Fibroblast of lung (primary cell): ENCODE measurements around the gene HLA-DMA. TPM values are rescaled to one million over a fixed set of nuclear protein-coding genes. Genes with fewer than 3 reads are reported as not detected.

Source experiments
- DNase-seq, 2 donors: peaks; one replicate each; pipeline versions ENCODE4 v3.0.0 to v3.0.0-alpha.2; 2010; ENCODE audit warnings: low read depth in 2 of 2
- H2AFZ ChIP-seq: 2 replicates; pipeline ENCODE4 v1.5.1; 2012; ENCODE audit warnings: low read length, control low read depth, inconsistent platforms
- H3K27ac ChIP-seq: 2 replicates; pipeline ENCODE4 v1.5.1; 2011; ENCODE audit warnings: low read length, control low read depth; ENCODE audit not compliant: insufficient read depth
- H3K27me3 ChIP-seq: 2 replicates; pipeline ENCODE4 v1.5.1; 2011; ENCODE audit warnings: mild to moderate bottlenecking, low read length; ENCODE audit not compliant: control insufficient read depth, insufficient read depth
- H3K36me3 ChIP-seq: 2 replicates; pipeline ENCODE4 v1.5.1; 2011; ENCODE audit warnings: low read length; ENCODE audit not compliant: control insufficient read depth, insufficient read depth
- H3K4me1 ChIP-seq: 2 replicates; pipeline ENCODE4 v1.5.1; 2011; ENCODE audit warnings: low read length; ENCODE audit not compliant: control insufficient read depth, insufficient read depth; ENCODE audit errors: extremely low read depth
- H3K4me2 ChIP-seq: 2 replicates; pipeline ENCODE4 v1.5.1; 2011; ENCODE audit warnings: low read length, control low read depth; ENCODE audit not compliant: insufficient read depth; ENCODE audit errors: extremely low read depth
- H3K4me3 ChIP-seq, 4 experiments: fragments of 200-600 bp in 1 of 4; sonication (generic) in 1 of 4; replicated peaks in 1 of 4; 2 replicates each; pipeline ENCODE4 v1.5.1; 2011 to 2016; ENCODE audit warnings: low read length in 4 of 4, low read depth in 3 of 4, mild to moderate bottlenecking in 3 of 4, control low read depth in 2 of 4, inconsistent platforms in 1 of 4, mixed read lengths in 1 of 4; ENCODE audit not compliant: insufficient read depth in 1 of 4; ENCODE audit errors: control extremely low read depth in 1 of 4
- H3K79me2 ChIP-seq: 2 replicates; pipeline ENCODE4 v1.5.1; 2012; ENCODE audit warnings: mild to moderate bottlenecking, low read length, inconsistent platforms; ENCODE audit not compliant: control insufficient read depth, insufficient read depth
- H3K9ac ChIP-seq: 2 replicates; pipeline ENCODE4 v1.5.1; 2011; ENCODE audit warnings: mild to moderate bottlenecking, low read length, control low read depth; ENCODE audit not compliant: insufficient read depth
- H3K9me3 ChIP-seq: 2 replicates; pipeline ENCODE4 v1.5.1; 2012; ENCODE audit warnings: low read depth, low read length; ENCODE audit not compliant: control insufficient read depth, insufficient read depth
- H4K20me1 ChIP-seq: 2 replicates; pipeline ENCODE4 v1.5.1; 2011; ENCODE audit warnings: low read length; ENCODE audit not compliant: control insufficient read depth, insufficient read depth; ENCODE audit errors: extremely low read depth
- EZH2 ChIP-seq: IDR thresholded peaks from 2 replicates; pipeline ENCODE4 v1.5.1; 2012; ENCODE audit warnings: low read length, control low read depth, mild to moderate bottlenecking; ENCODE audit errors: missing control alignments
- polyA plus RNA-seq, 2 donors: library from polyadenylated mRNA; depleted of rRNA in 1 of 2; stranded (reverse) in 1 of 2; unstranded in 1 of 2; fragments of >200 nt; gene quantifications; 2 replicates each; pipeline ENCODE4 v1.2.1, GENCODE V29; 2011 to 2012; ENCODE audit warnings: missing spikeins in 1 of 2
- total RNA-seq: library from RNA; depleted of rRNA; stranded (reverse); fragments of >200 nt; gene quantifications from 2 replicates; pipeline ENCODE4 v1.2.1, GENCODE V29; 2014
- TF ChIP-seq, protein P1 (sequence below), 2 donors: IDR thresholded peaks in 1 of 2; conservative IDR thresholded peaks in 1 of 2; 1 replicate in 1 of 2; 2 replicates in 1 of 2; pipeline ENCODE4 v1.5.1; 2011 to 2012; ENCODE audit warnings: low read length in 2 of 2, control low read depth in 1 of 2, inconsistent platforms in 1 of 2, low read depth in 1 of 2, mild to moderate bottlenecking in 1 of 2

The HLA-DMA gene
- total and polyA plus RNA-seq, 2 donors (not counting 1 experiment from before 2014, with no cell fraction given): 7.1 to 12.1 TPM

DNA sequence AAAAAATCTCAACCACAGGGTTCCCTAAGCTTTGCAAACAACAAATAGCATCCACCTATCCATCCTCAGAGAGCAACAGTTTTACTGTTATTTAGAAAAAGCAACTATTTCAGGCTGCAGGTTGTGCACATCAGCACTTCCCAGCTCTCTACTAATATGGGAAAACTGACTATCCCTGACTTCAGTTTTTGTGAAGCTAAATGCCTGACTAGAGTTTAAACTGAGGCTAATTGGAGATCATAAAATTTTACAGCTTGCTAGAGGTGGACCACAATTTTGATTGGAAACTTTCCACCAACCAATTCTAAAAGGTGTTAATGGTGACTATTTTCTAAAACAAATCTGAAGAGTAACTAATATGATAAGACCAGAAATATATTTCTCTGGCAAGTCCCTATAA lies 48.9 kb downstream of the HLA-DMA start:
- Histone ChIP-seq H3K27me3 (no peaks in the 10 kb centered on the region), H3K9me3 (no peaks in the 10 kb centered on the region), H3K4me2 (no peak overlapping the region), H4K20me1 (no peaks in the 10 kb centered on the region), H3K4me3 (no peak overlapping the region), H3K27ac (no peak overlapping the region), H3K4me1 (no peaks in the 10 kb centered on the region), H3K36me3 (no peaks in the 10 kb centered on the region), H3K9ac (no peak overlapping the region), H2AFZ (no peak overlapping the region), H3K79me2 (no peaks in the 10 kb centered on the region)
- no peak for DNase-seq
- TF ChIP-seq, protein P1, sequence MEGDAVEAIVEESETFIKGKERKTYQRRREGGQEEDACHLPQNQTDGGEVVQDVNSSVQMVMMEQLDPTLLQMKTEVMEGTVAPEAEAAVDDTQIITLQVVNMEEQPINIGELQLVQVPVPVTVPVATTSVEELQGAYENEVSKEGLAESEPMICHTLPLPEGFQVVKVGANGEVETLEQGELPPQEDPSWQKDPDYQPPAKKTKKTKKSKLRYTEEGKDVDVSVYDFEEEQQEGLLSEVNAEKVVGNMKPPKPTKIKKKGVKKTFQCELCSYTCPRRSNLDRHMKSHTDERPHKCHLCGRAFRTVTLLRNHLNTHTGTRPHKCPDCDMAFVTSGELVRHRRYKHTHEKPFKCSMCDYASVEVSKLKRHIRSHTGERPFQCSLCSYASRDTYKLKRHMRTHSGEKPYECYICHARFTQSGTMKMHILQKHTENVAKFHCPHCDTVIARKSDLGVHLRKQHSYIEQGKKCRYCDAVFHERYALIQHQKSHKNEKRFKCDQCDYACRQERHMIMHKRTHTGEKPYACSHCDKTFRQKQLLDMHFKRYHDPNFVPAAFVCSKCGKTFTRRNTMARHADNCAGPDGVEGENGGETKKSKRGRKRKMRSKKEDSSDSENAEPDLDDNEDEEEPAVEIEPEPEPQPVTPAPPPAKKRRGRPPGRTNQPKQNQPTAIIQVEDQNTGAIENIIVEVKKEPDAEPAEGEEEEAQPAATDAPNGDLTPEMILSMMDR (conservative IDR thresholded peaks at IDR 0.05 in 1 of 2, IDR thresholded peaks at IDR 0.05 in 1 of 2; ENCODE audit: low read depth in 1 of 2, low read length in 2 of 2): no peak
- no peak for TF ChIP-seq EZH2

Other genes with a start within 250 kb of the HLA-DMA start
- not detected in 2 replicates for gene HLA-DQA2, start 211.7 kb downstream of the HLA-DMA start, total RNA-seq
- not detected in 2 replicates for gene HLA-DQA2, start 211.7 kb downstream of the HLA-DMA start, polyA plus RNA-seq
- gene HLA-DQB2, start 189.6 kb downstream of the HLA-DMA start, total RNA-seq: not detected in 2 replicates
- not detected in 2 replicates for gene HLA-DQB2, start 189.6 kb downstream of the HLA-DMA start, polyA plus RNA-seq
- gene HLA-DOB, start 136.1 kb downstream of the HLA-DMA start, total RNA-seq: under 0.01 and 0.26 TPM in 2 replicates
- gene HLA-DOB, start 136.1 kb downstream of the HLA-DMA start, polyA plus RNA-seq: 0.16 and 0.49 TPM in 2 replicates
- gene TAP2, start 114.4 kb downstream of the HLA-DMA start, total RNA-seq: 14.1 and 27.7 TPM in 2 replicates
- 18.6 and 20.7 TPM in 2 replicates for gene TAP2, start 114.4 kb downstream of the HLA-DMA start, polyA plus RNA-seq
- 72.9 and 77.3 TPM in 2 replicates for gene PSMB8, start 109.0 kb downstream of the HLA-DMA start, total RNA-seq
- 77.1 and 80.0 TPM in 2 replicates for gene PSMB8, start 109.0 kb downstream of the HLA-DMA start, polyA plus RNA-seq
- 66.8 and 107 TPM in 2 replicates for gene TAP1, start 99.4 kb downstream of the HLA-DMA start, total RNA-seq
- 30.7 and 31.4 TPM in 2 replicates for gene TAP1, start 99.4 kb downstream of the HLA-DMA start, polyA plus RNA-seq
- gene PSMB9, start 98.9 kb downstream of the HLA-DMA start, total RNA-seq: 54.7 and 64.4 TPM in 2 replicates
- 43.0 and 75.0 TPM in 2 replicates for gene PSMB9, start 98.9 kb downstream of the HLA-DMA start, polyA plus RNA-seq
- gene HLA-DMB, start 12.1 kb downstream of the HLA-DMA start, total RNA-seq: 0.51 and 0.83 TPM in 2 replicates
- gene HLA-DMB, start 12.1 kb downstream of the HLA-DMA start, polyA plus RNA-seq: 0.28 TPM in 2 replicates
- 59.3 and 75.6 TPM in 2 replicates for gene BRD2, start 15.5 kb upstream of the HLA-DMA start, total RNA-seq
- 126 and 154 TPM in 2 replicates for gene BRD2, start 15.5 kb upstream of the HLA-DMA start, polyA plus RNA-seq
- gene HLA-DOA, start 56.5 kb upstream of the HLA-DMA start, total RNA-seq: not detected in 2 replicates
- gene HLA-DOA, start 56.5 kb upstream of the HLA-DMA start, polyA plus RNA-seq: not detected in 2 replicates
- gene HLA-DPA1, start 120.6 kb upstream of the HLA-DMA start, total RNA-seq: 1.0 and 1.5 TPM in 2 replicates
- 3.3 and 9.1 TPM in 2 replicates for gene HLA-DPA1, start 120.6 kb upstream of the HLA-DMA start, polyA plus RNA-seq
- 1.3 and 5.4 TPM in 2 replicates for gene HLA-DPB1, start 122.9 kb upstream of the HLA-DMA start, total RNA-seq
- 11.0 and 11.5 TPM in 2 replicates for gene HLA-DPB1, start 122.9 kb upstream of the HLA-DMA start, polyA plus RNA-seq
- gene COL11A2, start 239.4 kb upstream of the HLA-DMA start, total RNA-seq: 0.17 and 0.26 TPM in 2 replicates
- gene COL11A2, start 239.4 kb upstream of the HLA-DMA start, polyA plus RNA-seq: 0.06 and 0.17 TPM in 2 replicates
- 20.0 and 25.9 TPM in 2 replicates for gene RXRB, start 247.6 kb upstream of the HLA-DMA start, total RNA-seq
- gene RXRB, start 247.6 kb upstream of the HLA-DMA start, polyA plus RNA-seq: 33.1 and 34.0 TPM in 2 replicates
- 89.9 and 112 TPM in 2 replicates for gene SLC39A7, start 247.8 kb upstream of the HLA-DMA start, total RNA-seq
- gene SLC39A7, start 247.8 kb upstream of the HLA-DMA start, polyA plus RNA-seq: 121 and 160 TPM in 2 replicates